ENCODE results near the gene TBC1D5.

DNA sequence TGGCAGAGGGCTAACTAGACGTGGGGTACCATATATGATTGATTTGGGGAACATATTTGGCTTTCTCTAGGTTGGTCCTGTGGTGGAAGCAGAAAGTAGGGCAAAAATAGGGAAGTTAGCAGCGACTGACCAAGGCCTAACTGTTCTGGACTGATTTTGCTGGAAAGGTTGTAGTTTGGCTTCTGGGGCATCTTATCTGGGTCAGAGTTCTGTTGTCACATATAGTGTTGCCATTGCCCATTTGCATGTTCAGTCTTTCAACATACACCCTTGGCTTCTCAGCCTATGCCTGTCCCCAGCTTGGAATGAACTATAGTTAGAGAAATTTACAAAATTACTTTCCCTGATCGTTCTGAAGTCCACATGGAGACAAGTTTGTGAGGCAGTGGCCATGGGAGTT lies 426.5 kb downstream of the TBC1D5 start:
- no peak for TF ChIP-seq POLR2AphosphoS5 (IDR thresholded peaks at IDR 0.05)
- TF ChIP-seq, protein P1, sequence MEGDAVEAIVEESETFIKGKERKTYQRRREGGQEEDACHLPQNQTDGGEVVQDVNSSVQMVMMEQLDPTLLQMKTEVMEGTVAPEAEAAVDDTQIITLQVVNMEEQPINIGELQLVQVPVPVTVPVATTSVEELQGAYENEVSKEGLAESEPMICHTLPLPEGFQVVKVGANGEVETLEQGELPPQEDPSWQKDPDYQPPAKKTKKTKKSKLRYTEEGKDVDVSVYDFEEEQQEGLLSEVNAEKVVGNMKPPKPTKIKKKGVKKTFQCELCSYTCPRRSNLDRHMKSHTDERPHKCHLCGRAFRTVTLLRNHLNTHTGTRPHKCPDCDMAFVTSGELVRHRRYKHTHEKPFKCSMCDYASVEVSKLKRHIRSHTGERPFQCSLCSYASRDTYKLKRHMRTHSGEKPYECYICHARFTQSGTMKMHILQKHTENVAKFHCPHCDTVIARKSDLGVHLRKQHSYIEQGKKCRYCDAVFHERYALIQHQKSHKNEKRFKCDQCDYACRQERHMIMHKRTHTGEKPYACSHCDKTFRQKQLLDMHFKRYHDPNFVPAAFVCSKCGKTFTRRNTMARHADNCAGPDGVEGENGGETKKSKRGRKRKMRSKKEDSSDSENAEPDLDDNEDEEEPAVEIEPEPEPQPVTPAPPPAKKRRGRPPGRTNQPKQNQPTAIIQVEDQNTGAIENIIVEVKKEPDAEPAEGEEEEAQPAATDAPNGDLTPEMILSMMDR (IDR thresholded peaks at IDR 0.05) = no peak

Measured in breast epithelium (tissue), 3 donors.